Upper lobe of left lung (tissue), 6 donors: ENCODE measurements around the gene PRIMPOL. TPM values are rescaled to one million over a fixed set of nuclear protein-coding genes. Genes with fewer than 3 reads are reported as not detected.
"Not testable (repeated sequence)": the region's sequence is repeated elsewhere in the genome, so short reads cannot be mapped to it uniquely, and the experiment has no call there.

ENCODE experiments used
- ATAC-seq, 2 donors: fragments of 200-7000 bp; cut with Tn5 transposase; one replicate each; pipeline ENCODE4 v1.9.1; 2022; ENCODE audit warnings: mild to moderate bottlenecking in 2 of 2, moderate library complexity in 2 of 2; ENCODE audit not compliant: low FRiP score in 2 of 2
- DNase-seq, 2 donors: peaks; one replicate each; pipeline ENCODE4 v3.0.0-alpha.2; 2019 to 2020
- H3K27ac ChIP-seq, 4 donors: fragments of 200-600 bp; sonication (generic); one replicate each; pipeline ENCODE4 v1.5.1; 2016 to 2019
- H3K27me3 ChIP-seq, 4 donors: fragments of 200-600 bp; sonication (generic); one replicate each; pipeline ENCODE4 v1.5.1; 2017 to 2019
- H3K36me3 ChIP-seq, 4 donors: fragments of 200-600 bp; sonication (generic); one replicate each; pipeline ENCODE4 v1.5.1; 2016 to 2019
- H3K4me1 ChIP-seq, 4 donors: fragments of 200-600 bp; sonication (generic); one replicate each; pipeline ENCODE4 v1.5.1; 2018 to 2019
- H3K4me3 ChIP-seq, 4 donors: fragments of 200-600 bp; sonication (generic); one replicate each; pipeline ENCODE4 v1.5.1; 2017 to 2019; ENCODE audit warnings: mild to moderate bottlenecking in 2 of 4, moderate library complexity in 1 of 4
- H3K9me3 ChIP-seq, 4 donors: fragments of 200-600 bp; sonication (generic); one replicate each; pipeline ENCODE4 v1.5.1; 2018 to 2019
- CTCF ChIP-seq, 6 experiments: fragments of 450-650 bp in 4 of 6; fragments of 200-600 bp in 2 of 6; sonication (generic) in 2 of 6; IDR thresholded peaks; one replicate each; pipeline ENCODE4 v1.5.1; 2016 to 2019; ENCODE audit warnings: antibody characterized with exemption in 6 of 6
- EP300 ChIP-seq, 4 donors: sonication (generic); formaldehyde crosslinking; IDR thresholded peaks; one replicate each; pipeline ENCODE4 v1.5.1; 2017; ENCODE audit warnings: antibody characterized with exemption in 4 of 4, control low read depth in 2 of 4
- POLR2A ChIP-seq, 4 donors: fragments of 450-650 bp; IDR thresholded peaks; one replicate each; pipeline ENCODE4 v1.5.1; 2016 to 2017; ENCODE audit warnings: antibody characterized with exemption in 4 of 4, mild to moderate bottlenecking in 2 of 4
- POLR2AphosphoS5 ChIP-seq, 2 donors: sonication (generic); formaldehyde crosslinking; IDR thresholded peaks; one replicate each; pipeline ENCODE4 v1.5.1; 2017; ENCODE audit warnings: antibody characterized with exemption in 2 of 2
- WGBS, 2 donors: methylation state at CpG; one replicate each; pipeline ENCODE4 v1.1.5; 2017 to 2018; 5-methylcytosine and 5-hydroxymethylcytosine counted together
- total RNA-seq, 6 donors: library from RNA; depleted of rRNA in 4 of 6; stranded (reverse); fragments of >200 nt in 4 of 6; gene quantifications; one replicate each; pipeline versions ENCODE4 v1.1.0 to v1.2.1, GENCODE V29; 2016 to 2021
- donor health status: DM: no; HTN: no; CAD: no; lungs with moderate emphysema.
- donor health status: DM: no; HTN: yes; CAD: no; lungs with severe emphysema.

The PRIMPOL gene
- total RNA-seq, 6 donors from 2014 or later = 7.0 to 21.0 (median 13.3) TPM

- TF ChIP-seq POLR2AphosphoS5 (IDR thresholded peaks at IDR 0.05) = no peak
- ATAC-seq = no peak
- WGBS, 2 donors = 84 to 88% methylated on average over 3 of the region's 3 CpGs
- Histone ChIP-seq H3K9me3 (no peaks in the 10 kb centered on the region), H3K27me3 (no peaks in the 10 kb centered on the region), H3K36me3 (peaks cover 0 to 3% (median 0%) of the 10 kb centered on the region in 4 donors), H3K27ac (no peak overlapping the region), H3K4me3 (no peak overlapping the region), H3K4me1 (no peaks in the 10 kb centered on the region)
- DNase-seq = no peak
These were observed 28.0 kb upstream of the PRIMPOL start for GRCh38 chr4:184621518-184621917.

GRCh38 chr4:184624504-184624903 is 25.0 kb upstream of the PRIMPOL start:
- not testable (repeated sequence) for ATAC-seq, H3K4me1 ChIP-seq, DNase-seq, H3K4me3 ChIP-seq, H3K27ac ChIP-seq, H3K9me3 ChIP-seq, H3K27me3 ChIP-seq
- H3K36me3 ChIP-seq = peaks cover under 1 to 31% (median 7%) of the 10 kb centered on the region in 4 donors
- 94 to 99% methylated on average over 3 of the region's 3 CpGs for WGBS, 2 donors

GRCh38 chr4:184624972-184625554 is 24.5 kb upstream of the PRIMPOL start:
- Histone ChIP-seq H3K4me3 (no peak overlapping the region), H3K27ac (no peak overlapping the region), H3K36me3 (peaks cover 6 to 36% (median 13%) of the 10 kb centered on the region in 4 donors), H3K27me3 (no peaks in the 10 kb centered on the region), H3K9me3 (no peaks in the 10 kb centered on the region), H3K4me1 (no peaks in the 10 kb centered on the region)
- TF ChIP-seq POLR2AphosphoS5 (IDR thresholded peaks at IDR 0.05) = no peak
- no peak for TF ChIP-seq EP300 (IDR thresholded peaks at IDR 0.05)
- no peak for TF ChIP-seq CTCF (IDR thresholded peaks at IDR 0.05)
- no peak for TF ChIP-seq POLR2A (IDR thresholded peaks at IDR 0.05)
- no peak for DNase-seq
- WGBS, 2 donors = 94 to 96% methylated on average over 7 of the region's 7 CpGs
- no peak for ATAC-seq

- not testable (repeated sequence) for ATAC-seq, H3K27me3 ChIP-seq, H3K4me3 ChIP-seq, H3K4me1 ChIP-seq, H3K9me3 ChIP-seq, H3K27ac ChIP-seq
- 85% methylated on average over 11 of the region's 11 CpGs for WGBS, 2 donors
- peaks cover 15 to 45% (median 22%) of the 10 kb centered on the region in 4 donors for H3K36me3 ChIP-seq
- DNase-seq = peak in 1 of 2 donors; percentile 36
These were observed 23.5 kb upstream of the PRIMPOL start for GRCh38 chr4:184625783-184626596.

GRCh38 chr4:184628103-184628502 is 21.4 kb upstream of the PRIMPOL start:
- no peak for ATAC-seq
- Histone ChIP-seq H3K9me3 (no peaks in the 10 kb centered on the region), H3K27ac (no peak overlapping the region), H3K4me3 (no peak overlapping the region), H3K36me3 (peaks cover 16 to 67% (median 27%) of the 10 kb centered on the region in 4 donors), H3K4me1 (no peaks in the 10 kb centered on the region), H3K27me3 (no peaks in the 10 kb centered on the region)
- WGBS, 2 donors = 94 to 98% methylated on average over 4 of the region's 4 CpGs
- no peak for DNase-seq
- no peak for TF ChIP-seq POLR2A (IDR thresholded peaks at IDR 0.05)
- no peak for TF ChIP-seq EP300 (IDR thresholded peaks at IDR 0.05)
- no peak for TF ChIP-seq POLR2AphosphoS5 (IDR thresholded peaks at IDR 0.05)
- no peak for TF ChIP-seq CTCF (IDR thresholded peaks at IDR 0.05)

GRCh38 chr4:184632842-184633241 is 16.7 kb upstream of the PRIMPOL start:
- Histone ChIP-seq H3K4me3 (no peak overlapping the region), H3K27me3 (no peaks in the 10 kb centered on the region), H3K4me1 (no peaks in the 10 kb centered on the region), H3K36me3 (peaks cover 25 to 94% (median 53%) of the 10 kb centered on the region in 4 donors), H3K27ac (no peak overlapping the region), H3K9me3 (no peaks in the 10 kb centered on the region)
- no peak for DNase-seq
- ATAC-seq = no peak
- 93 to 95% methylated on average over 1 of the region's 1 CpG for WGBS, 2 donors
- TF ChIP-seq CTCF (IDR thresholded peaks at IDR 0.05) = no peak
- TF ChIP-seq EP300 (IDR thresholded peaks at IDR 0.05) = no peak
- no peak for TF ChIP-seq POLR2A (IDR thresholded peaks at IDR 0.05)
- no peak for TF ChIP-seq POLR2AphosphoS5 (IDR thresholded peaks at IDR 0.05)
